ENCODE measurements around the gene ATP6V0B. TPM values are rescaled to one million over a fixed set of nuclear protein-coding genes. Genes with fewer than 3 reads are reported as not detected.
A peak's percentile ranks its signal among the peaks of the same experiment; 100 is the strongest.

The ATP6V0B gene
- total and polyA plus RNA-seq, 4 donors: 69.5 to 277 (median 129) TPM

GRCh38 chr1:43977376-43978263 is 2.9 kb downstream of the ATP6V0B start:
- H3K27ac ChIP-seq (ENCODE audit: low read depth in 1 of 2, low read length in 2 of 2): peak overlapping the region; percentile 8
- H3K9ac ChIP-seq (ENCODE audit: low read depth in 1 of 2, low read length in 2 of 2): no peak overlapping the region
- no peak overlapping the region for H3K4me3 ChIP-seq (ENCODE audit: low read depth in 1 of 3, low read length in 3 of 3)
- DNase-seq (ENCODE audit: low spot score): no peak
- TF ChIP-seq FOXA1 (IDR thresholded peaks at IDR 0.05) (no peak), YY1 (IDR thresholded peaks at IDR 0.05) (no peak), ZBTB33 (IDR thresholded peaks at IDR 0.05) (no peak), REST (IDR thresholded peaks at IDR 0.05) (no peak), CTCF (IDR thresholded peaks at IDR 0.05; ENCODE audit: low read depth, low read length, missing input control) (no peak), JUND (IDR thresholded peaks at IDR 0.05) (no peak), RXRA (IDR thresholded peaks at IDR 0.05) (no peak), MAX (IDR thresholded peaks at IDR 0.05) (no peak), EGR1 (IDR thresholded peaks at IDR 0.05; ENCODE audit: low read depth in 2 of 2) (no peak), FOXA2 (IDR thresholded peaks at IDR 0.05) (no peak), GABPA (IDR thresholded peaks at IDR 0.05 in 1 of 2, conservative IDR thresholded peaks at IDR 0.05 in 1 of 2) (no peak), RAD21 (IDR thresholded peaks at IDR 0.05) (no peak), HNF4G (IDR thresholded peaks at IDR 0.05) (no peak), SP1 (IDR thresholded peaks at IDR 0.05) (no peak), TAF1 (conservative IDR thresholded peaks at IDR 0.05) (no peak), ATF3 (IDR thresholded peaks at IDR 0.05) (no peak), HNF4A (conservative IDR thresholded peaks at IDR 0.05) (no peak), NR2F2 (IDR thresholded peaks at IDR 0.05) (no peak)
- H3K4me1 ChIP-seq (ENCODE audit: control insufficient read depth in 4 of 4, insufficient read depth in 4 of 4, low read length in 3 of 4): peaks cover 9 to 58% (median 45%) of the 10 kb centered on the region in 4 donors
- no peaks in the 10 kb centered on the region for H3K9me3 ChIP-seq (ENCODE audit: control insufficient read depth in 4 of 4, low read length in 3 of 4)
- H3K27me3 ChIP-seq (ENCODE audit: control insufficient read depth in 4 of 4, insufficient read depth in 4 of 4, low read length in 3 of 4): no peaks in the 10 kb centered on the region
- WGBS: 76% methylated on average over 9 of the region's 9 CpGs
- peaks cover 0 to 14% (median 10%) of the 10 kb centered on the region in 4 donors for H3K36me3 ChIP-seq (ENCODE audit: control insufficient read depth in 4 of 4, insufficient read depth in 3 of 4, low read depth in 1 of 4, low read length in 3 of 4)

Measured in liver (tissue), 9 donors.